GM19193 (cell line): ENCODE measurements around the gene ADAR.
A peak's percentile ranks its signal among the peaks of the same experiment; 100 is the strongest.

Source experiments
- POLR2A ChIP-seq: IDR thresholded peaks from 4 replicates; pipeline ENCODE4 v1.6.1; 2011; ENCODE audit not compliant: insufficient read depth, insufficient read length; ENCODE audit errors: extremely low read depth

Gene ADAR

DNA sequence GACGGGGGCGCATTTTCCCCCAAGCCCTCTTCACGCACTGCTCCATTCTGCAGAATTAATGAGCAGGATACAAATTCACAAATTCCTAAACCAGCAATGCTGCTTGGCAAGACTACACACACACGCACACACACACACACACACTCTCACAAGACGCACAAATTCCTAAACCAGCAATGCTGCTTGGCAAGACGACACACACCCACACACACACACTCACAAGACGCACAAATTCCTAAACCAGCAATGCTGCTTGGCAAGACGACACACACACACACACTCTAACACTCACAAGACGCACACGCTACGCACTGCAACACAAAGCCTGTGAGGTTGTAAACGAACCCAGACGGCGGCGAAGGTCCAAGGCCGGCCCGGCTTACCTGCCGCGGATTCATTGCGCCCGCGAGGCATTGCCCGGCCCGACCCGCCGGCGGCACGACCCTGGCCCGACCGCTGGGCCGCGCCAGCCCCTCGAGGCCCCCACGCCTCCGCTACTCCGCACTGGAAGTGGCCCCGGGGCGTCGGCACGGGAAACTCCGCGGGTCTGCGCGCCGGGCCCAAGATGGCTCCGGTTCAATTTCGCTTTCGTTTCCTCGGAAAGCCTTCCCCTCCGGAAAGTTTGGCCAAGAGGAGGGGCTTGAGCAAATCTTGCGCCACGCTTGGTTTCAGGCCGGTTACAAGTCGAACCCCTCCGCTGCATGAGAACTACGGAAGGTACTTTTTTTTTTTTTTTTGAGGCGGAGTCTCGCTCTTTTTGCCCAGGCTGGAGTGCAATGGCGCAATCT is at the start of gene ADAR:
ADAR (minus strand) TSS at position 578 of the 788 bp plus-strand sequence; CDS start at position 398, 180 bp downstream.
- TF ChIP-seq POLR2A: peak; percentile 85

DNA sequence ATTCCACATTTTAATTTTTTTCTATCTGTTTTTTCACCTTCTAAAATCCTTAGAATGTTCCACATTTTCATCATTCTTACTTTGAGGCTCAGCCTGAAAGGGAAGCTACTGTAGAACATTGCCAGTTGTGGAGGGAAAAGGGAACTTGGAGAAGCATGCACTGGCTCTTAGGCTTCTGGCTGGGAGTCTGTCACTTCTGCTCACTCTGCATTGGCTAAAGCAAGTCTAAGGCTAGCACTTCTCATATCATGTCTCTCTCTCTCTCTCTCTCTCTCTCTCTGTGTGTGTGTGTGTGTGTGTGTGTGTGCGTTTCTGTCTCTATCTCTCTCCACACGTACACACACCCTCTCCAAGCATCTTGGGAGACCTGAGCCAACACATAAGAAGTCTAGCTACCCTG is 49.6 kb upstream of the ADAR start:
- no peak for TF ChIP-seq POLR2A

DNA sequence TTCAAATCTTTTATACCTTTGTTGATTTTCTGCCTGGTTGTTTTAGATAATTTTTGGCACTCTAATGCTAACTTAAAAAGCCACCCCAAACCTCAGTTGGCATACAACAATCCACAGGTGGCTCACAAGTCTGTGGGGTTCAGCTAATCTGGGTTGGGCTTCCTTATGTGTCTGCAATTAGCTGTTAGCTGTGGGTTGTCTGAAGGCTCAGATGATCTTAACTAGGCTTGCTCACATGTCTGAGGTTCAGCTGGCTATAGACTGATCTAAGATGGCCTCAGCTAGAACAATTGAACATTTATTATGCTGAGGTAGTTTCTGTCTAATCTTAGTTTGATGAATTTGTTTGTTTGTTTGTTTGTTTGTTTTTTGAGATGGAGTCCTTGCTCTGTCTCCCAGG is 44.9 kb upstream of the ADAR start:
- TF ChIP-seq POLR2A: no peak

DNA sequence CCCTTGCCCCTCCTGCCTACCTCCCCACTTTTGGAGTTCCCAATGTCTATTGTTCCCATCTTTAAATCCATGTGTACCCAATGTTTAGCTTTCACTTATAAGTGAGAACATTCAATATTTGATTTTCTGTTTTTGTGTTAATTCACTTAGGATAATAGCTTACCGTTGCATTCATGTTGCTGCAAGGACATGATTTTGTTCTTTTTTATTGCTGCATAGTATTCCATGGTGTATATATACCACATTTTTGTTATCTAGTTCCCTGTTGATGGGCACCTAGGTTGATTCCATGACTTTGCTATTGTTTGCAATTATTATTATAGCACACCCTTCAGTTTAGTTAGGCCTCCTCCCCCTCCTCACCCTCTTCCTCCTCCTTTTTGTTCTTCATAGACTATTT is 33.5 kb upstream of the ADAR start:
- TF ChIP-seq POLR2A: no peak

- TF ChIP-seq POLR2A: no peak
These were observed 31.9 kb upstream of the ADAR start for GRCh38 chr1:154639876-154640275.

GRCh38 chr1:154635171-154635570 is 27.2 kb upstream of the ADAR start:
- TF ChIP-seq POLR2A: no peak

- TF ChIP-seq POLR2A: no peak
These were observed 21.7 kb upstream of the ADAR start for GRCh38 chr1:154629675-154630073.

DNA sequence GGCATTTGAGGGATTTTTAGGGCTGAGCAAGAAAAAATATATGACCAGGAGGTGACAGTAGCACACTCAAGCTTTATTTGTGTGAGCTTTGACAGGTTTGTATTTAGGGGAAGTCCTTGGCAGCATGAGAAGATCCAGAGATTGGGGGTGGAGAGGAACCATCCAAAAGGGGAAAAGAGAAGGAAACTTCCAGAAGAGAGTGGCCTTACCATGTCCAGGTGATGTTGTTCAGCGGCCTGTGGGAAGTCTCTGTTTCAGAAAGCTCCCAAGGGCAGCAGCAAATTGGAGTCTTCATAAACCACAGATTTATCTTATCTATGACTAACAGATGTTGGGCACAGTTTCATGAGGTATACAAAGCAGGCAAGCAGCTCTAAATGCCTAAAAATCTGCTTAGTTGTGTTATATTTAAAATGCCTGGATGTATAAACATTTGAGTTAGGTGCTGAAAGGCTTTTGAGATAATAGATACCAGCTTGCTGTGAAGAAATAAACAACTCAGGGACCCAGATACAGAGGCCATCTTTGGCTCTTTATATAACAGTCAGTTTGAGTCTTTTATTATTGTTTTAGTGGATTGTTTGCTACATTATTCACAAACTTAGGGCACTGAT is 21.2 kb upstream of the ADAR start:
- TF ChIP-seq POLR2A: no peak

DNA sequence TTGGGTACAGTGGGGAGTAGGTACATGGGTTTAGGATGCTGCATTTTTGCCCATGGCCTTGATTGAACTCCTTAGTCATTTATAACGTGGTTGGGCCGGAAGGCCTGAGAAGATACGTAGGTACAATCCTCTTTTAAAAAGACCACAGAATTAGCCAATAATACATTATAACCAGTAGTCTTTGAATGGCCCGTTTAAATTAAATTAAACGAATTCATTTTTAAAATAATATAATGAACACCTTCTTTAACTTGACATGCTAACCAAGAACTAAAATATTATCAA is 20.1 kb upstream of the ADAR start:
- no peak for TF ChIP-seq POLR2A

GRCh38 chr1:154627257-154628120 is 19.5 kb upstream of the ADAR start:
- TF ChIP-seq POLR2A: peak; percentile 63

DNA sequence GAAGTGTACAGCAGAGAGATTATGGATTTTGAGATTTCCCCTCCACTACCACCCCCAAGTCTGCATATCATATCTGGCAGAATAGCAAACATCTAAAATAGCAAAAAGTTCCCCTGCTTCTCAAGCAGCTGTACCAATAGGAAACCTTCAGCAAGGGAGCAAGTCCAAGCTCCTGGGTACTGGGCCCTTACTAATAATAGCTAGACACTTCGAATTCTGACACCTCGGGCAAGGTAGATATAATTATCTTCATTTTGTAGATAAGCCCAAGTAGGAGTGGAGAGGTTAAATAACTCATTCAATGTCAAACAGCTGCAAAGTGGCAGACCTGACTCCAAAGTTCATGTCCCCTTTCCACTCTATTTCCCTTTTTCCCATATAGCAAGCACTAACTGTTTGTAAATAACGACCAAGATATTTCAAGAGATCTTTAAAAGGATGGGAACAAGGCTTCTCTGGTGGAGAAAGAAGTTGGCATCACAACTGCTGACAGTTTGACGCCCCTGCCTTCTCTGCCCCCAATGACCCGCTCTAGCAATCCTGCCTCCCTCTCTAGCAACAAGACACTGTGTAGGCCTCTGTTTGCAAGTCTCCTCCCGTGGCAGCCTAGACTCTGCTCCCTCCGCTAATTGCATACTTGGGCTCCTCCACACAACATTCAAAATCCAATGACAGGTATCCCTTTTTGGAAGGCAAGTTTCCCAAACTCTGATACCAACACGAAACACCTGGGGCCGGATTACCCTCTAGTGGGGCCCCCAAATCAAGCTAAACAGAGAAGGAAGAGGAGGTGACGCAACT is 18.7 kb upstream of the ADAR start:
- TF ChIP-seq POLR2A: no peak

DNA sequence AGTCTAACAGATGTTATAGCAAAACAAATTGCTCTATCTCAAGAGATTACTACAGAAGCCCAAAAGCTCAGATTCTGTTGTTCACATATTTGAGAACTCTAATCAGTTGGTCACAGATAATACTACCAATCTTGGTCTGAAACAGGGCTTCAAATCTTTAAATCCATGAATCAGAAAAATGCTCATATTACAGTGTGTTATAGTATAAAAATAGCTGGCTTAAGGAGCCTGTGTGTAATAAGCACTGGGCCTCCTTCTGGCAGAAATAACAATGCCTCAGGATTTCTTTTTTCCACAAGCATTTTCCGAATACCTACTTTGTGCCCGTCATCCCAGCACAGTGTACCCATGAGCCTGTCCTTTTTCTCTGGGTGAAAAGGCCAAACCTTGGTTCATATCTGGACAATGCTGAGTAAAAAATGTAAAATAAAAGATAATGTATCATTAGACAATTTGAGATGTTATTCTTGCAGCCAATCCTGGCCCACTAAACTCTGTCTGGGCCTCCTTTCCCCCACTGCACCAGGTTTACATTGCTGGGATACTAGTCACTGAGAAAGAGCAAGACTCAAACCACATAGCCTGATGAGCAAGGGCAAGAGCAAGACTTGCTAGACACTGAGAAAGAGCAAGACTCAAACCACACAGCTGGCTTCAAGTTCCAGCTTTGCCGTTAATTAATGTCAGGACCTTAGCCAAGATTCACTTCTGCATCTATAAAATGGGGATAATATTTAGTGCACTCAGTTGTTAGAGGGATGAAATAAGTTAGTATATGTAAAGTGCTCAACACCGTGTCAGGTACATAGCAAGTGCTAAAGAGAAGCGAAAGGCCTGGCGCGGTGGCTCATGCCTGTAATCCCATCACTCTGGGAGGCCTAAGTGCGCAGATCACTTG is 17.0 kb upstream of the ADAR start:
- TF ChIP-seq POLR2A: no peak

DNA sequence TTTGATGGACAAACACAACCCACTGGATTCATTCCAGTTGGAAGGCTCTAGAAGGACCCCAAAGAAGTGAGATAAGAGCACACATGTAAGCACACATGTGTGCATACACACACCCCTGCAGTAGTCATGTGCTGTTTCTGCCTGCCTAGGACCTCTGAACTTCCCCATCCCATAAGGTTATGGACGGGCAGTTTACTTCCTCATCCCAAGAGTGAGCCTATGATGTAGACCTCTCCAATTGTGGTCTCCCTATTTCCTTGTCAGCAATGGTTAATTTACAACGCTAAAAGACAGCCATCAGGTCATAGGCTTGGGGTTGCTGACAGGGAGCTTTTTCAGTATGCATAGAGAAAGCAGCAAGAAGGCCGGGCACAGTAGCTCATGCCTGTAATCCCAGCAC is 15.4 kb upstream of the ADAR start:
- TF ChIP-seq POLR2A: no peak

DNA sequence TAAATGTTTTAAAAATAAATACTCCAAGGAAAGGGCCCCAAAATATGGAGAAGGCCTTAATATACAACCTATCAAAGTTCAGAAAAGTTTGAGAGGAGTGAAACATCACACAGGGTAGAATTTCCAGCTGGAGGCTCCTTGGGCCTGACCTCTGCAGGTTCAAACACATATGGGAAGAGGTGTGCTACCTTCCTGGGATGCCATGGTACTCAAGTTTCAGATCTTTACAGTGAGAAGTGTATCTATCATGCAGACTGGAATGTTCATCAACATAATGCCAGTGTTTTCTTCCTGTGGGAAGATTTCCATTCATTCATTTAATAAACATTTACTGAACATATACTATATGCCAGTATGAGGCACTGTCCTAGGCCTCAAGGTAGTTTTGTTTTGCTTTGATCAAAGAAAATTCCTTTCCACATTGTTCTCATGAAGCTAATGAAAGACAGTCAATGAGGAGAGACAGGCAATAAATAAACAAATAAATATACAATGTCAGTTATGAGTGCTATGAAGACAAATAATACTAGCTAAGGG is 14.6 kb upstream of the ADAR start:
- TF ChIP-seq POLR2A: no peak
